ENCODE results near the gene DAAM1. TPM values are rescaled to one million over a fixed set of nuclear protein-coding genes. Genes with fewer than 3 reads are reported as not detected.

DAAM1 gene
- polyA plus RNA-seq, 3 donors: 54.3 to 64.8 (median 58.0) TPM

DNA sequence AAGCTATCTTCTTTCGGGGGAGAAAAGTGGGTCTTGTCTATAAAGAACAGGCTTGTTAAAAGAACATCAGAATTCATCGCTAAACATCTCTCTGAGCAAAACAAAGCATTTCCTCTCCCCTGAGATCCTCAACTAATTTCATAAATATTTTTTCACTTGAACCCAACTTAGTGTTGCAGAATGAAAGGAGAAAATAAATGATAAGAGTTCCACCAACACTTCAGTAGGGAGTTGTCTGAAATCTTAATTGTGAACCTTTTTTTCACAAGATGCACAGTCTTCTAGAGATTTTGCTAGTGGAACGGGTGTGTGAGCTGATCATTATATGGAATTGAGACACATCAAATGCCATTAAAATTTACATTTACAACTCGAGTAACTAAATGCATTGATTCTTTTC is 1.3 kb upstream of the DAAM1 start:
- DNase-seq (ENCODE audit: low read depth in 3 of 3, low spot score in 2 of 3): no peak

DNA sequence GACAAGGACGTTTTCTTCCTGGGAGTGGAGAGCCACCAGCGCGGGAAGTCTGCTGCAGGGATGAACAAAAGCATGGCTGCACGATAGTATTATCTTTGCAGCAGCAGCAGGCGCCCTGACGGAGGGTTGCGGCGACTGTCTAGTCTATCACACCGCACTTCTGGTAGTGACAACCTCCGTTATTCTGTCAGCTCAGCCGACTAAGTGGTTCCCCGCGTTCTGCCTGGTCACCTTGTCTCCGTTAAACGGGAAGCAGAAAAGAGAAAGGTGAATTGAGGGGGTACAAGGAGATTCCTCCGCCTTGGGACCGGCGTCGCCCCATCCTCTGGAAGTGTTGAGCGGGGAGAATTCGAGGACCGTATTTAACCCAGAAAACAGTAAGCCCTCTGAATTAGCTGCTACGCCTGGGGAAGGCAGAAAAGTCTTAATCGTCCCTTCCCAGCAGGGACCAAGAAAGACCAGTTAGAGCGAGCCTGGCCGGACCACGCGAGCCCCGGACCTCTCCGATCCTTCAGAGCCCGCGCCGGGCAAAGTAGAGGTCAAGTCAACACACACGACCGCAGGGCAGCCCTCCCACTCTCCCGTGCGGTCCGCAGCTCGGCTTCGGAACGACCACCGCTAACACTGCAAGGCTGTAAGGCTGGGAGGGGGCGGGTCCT is 536 bp upstream of the DAAM1 start:
- peak in 1 of 3 donors; percentile 45 for DNase-seq (ENCODE audit: low read depth in 3 of 3, low spot score in 2 of 3)

DNA sequence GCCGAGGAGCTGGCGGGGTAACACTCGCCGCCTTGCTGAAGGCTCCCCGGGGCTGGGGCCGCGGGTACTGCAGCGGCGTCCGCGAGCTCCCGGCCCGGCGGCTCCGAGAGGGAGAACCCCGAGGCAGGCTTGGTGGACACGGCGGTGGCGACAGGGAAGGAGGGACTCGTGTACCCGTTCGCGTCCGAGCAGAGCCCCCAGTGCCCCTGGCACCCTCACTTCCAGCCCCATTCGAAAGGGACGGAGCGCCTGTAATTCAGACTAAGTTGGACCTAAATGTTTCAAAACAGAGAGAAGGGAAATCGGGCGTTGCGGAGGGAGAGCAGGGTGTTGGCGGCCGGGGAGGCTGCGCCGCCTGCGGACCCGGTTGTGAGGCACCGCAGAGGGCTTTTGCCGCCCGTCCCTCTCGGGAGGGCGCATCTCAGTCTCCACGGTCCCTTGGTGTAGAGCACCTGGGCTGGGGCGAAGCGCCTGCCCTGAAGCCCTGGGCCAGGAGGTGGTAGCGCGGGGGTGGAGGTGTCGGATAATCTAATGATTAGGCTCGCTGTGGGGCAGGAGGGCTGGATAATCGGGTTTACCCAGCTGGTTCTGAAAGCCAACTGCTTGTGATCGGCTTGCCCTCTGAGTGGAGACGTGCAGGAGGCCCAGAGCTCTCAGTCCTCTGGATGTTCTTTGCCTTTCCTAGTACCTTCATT is 771 bp downstream of the DAAM1 start:
- peak in 1 of 3 donors; percentile 29 for DNase-seq (ENCODE audit: low read depth in 3 of 3, low spot score in 2 of 3)

- peak; percentile 73 to 84 (median 79) for DNase-seq (ENCODE audit: low read depth in 3 of 3, low spot score in 2 of 3)
These were observed 1.4 kb downstream of the DAAM1 start for GRCh38 chr14:59189786-59190368.

GRCh38 chr14:59190372-59190771 is 1.9 kb downstream of the DAAM1 start:
- no peak for DNase-seq (ENCODE audit: low read depth in 3 of 3, low spot score in 2 of 3)

GRCh38 chr14:59195912-59196311 is 7.4 kb downstream of the DAAM1 start:
- DNase-seq (ENCODE audit: low read depth in 3 of 3, low spot score in 2 of 3): no peak

DNA sequence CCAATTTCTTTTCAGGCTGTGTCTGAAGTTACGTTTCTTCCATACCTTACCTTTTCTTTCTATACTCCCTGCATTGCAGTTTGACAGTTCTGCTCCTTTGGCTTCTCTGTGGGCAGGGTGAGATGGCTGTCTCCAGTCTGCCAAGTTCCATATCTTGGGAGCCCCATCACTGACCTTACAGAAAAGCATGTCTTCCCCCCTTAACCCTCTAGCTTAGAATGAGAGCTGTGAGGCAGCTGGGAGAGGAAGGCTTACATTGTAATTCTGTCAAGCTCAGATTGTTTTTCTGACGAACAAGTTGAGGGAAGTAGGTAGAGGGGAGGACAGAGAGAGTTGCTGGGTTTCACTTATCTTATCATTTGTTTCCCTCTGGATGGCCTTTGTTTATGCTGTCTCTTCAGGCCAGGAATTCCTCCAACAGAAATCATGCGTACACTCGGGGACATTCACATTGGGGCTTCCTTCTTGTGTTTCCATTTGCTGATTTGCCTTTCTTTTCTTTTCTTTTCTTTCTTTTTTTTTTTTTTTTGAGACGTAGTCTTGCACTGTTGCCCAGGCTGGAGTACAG is 9.3 kb downstream of the DAAM1 start:
- DNase-seq (ENCODE audit: low read depth in 3 of 3, low spot score in 2 of 3): no peak

GRCh38 chr14:59199205-59199604 is 10.7 kb downstream of the DAAM1 start:
- DNase-seq (ENCODE audit: low read depth in 3 of 3, low spot score in 2 of 3): no peak

DNA sequence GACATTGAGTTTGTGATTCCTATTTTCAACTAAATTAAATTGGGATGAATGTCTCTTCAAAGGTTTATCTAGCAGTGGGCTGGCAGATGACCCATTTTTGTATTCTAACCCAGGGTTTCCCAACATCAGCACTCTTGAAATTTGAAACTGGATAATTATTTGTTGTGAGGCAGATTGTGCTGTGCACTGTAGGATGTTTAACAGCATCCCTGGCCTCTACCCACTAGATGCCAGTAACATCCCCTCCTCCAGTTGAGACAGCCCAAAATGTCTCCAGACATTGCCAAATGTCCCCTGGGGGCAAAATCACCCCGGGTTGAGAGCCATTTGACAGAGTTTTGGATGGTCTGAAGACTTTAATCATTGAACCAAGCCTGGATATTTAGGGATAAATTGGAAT is 11.1 kb downstream of the DAAM1 start:
- no peak for DNase-seq (ENCODE audit: low read depth in 3 of 3, low spot score in 2 of 3)

GRCh38 chr14:59200195-59200594 is 11.7 kb downstream of the DAAM1 start:
- DNase-seq (ENCODE audit: low read depth in 3 of 3, low spot score in 2 of 3): no peak

- DNase-seq (ENCODE audit: low read depth in 3 of 3, low spot score in 2 of 3): no peak
These were observed 13.6 kb downstream of the DAAM1 start for GRCh38 chr14:59202031-59202430.

DNA sequence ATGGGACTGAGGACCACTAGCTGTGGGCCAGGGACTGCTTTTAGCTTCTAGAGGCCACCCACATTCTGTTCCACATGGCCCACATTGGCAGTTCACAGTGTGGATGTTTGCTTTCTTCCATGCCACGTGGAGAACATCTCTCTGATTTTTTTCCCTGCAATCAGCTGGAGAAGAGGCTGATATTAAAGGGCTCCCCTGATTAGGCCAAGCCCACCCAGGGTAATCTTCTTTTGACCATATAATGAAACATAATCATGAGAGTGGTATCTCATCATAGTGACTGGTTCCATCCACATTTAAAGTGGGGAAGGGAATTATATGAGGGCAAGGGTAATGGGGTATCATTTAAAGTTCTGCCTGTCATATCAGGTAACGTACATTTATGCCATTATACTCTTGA is 15.8 kb downstream of the DAAM1 start:
- DNase-seq (ENCODE audit: low read depth in 3 of 3, low spot score in 2 of 3): no peak

DNA sequence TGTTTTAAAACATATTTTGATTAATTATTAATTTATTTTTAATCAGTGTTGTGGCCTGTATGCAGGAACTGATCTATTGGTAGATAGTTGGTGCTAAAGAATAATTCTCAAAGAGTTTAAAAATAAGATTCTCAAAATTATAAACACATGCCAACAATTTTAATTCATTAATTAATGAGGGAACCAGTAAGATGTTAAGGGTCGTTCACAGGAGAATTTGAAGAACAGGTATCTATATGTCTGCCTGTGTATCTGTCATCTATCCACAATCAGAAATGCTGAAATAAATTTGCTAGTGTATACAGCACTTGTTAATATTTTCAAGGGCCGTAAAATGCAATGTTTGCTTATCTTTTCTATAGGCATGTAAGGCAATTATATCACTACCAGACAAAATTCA is 18.4 kb downstream of the DAAM1 start:
- DNase-seq (ENCODE audit: low read depth in 3 of 3, low spot score in 2 of 3): no peak

GRCh38 chr14:59207506-59207933 is 19.1 kb downstream of the DAAM1 start:
- DNase-seq (ENCODE audit: low read depth in 3 of 3, low spot score in 2 of 3): no peak

DNA sequence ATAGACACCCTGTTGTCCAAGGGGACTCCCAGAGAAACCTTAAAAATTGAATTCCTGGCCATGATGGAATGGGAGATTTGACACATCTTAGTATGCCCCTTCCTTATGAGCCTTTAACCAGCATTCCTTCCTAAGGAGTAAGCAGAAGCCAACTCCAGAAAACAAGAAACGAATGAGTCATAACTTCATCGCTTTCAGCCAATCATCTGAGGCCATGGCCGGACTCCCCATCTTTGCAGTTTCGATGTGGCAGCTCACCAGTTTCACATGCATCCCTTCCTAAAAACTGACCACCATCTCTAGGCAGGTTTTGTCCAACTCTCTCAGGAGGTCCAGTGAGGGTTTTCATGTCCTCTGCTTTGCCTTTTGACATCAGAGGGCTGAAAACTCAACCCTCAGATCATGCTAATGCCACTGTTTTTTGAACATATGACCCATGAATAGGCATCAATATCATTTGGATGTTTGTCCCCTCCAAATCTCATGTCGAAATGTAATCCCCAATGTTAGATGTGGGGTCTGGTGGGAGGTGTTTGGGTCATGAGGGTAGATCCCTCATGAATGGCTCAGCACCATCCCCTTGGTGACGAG is 19.9 kb downstream of the DAAM1 start:
- DNase-seq (ENCODE audit: low read depth in 3 of 3, low spot score in 2 of 3): no peak

- DNase-seq (ENCODE audit: low read depth in 3 of 3, low spot score in 2 of 3): no peak
These were observed 20.5 kb downstream of the DAAM1 start for GRCh38 chr14:59208954-59209353.

GRCh38 chr14:59210621-59211020 is 22.2 kb downstream of the DAAM1 start:
- DNase-seq (ENCODE audit: low read depth in 3 of 3, low spot score in 2 of 3): no peak

GRCh38 chr14:59213368-59214315 is 25.2 kb downstream of the DAAM1 start:
- DNase-seq (ENCODE audit: low read depth in 3 of 3, low spot score in 2 of 3): no peak

DNA sequence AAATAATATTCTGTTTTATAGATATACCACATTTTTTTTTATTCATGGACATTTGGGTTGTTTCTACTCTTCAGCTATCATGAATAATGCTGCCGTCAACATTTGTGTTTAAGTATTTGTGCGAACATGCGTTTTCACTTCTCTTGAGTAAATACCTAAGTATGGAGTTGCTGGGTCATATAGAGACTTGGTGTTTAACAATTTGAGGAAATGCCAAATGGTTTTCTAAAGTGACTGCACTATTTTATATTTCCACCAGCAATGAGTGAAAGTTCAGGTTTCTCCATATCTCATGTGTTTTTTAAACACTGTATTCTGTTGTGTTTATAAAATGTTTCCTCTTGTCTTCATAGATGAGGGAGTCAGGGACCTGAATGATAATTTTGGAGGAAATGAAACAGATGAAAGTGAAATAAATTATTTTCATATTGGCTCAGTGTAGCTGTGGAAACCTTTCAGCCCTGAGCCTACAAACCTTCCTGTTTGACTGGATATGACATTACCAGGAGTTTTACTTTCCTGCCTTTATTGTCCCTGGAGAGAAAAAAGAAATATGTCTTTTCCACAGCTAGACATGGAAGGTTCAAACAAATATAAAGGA is 26.3 kb downstream of the DAAM1 start:
- DNase-seq (ENCODE audit: low read depth in 3 of 3, low spot score in 2 of 3): no peak

GRCh38 chr14:59215322-59215721 is 26.9 kb downstream of the DAAM1 start:
- no peak for DNase-seq (ENCODE audit: low read depth in 3 of 3, low spot score in 2 of 3)

Measured in right renal cortex interstitium (tissue), 3 donors.